GM06990 (cell line): ENCODE results near the gene ADAMTS2.

ENCODE experiments used
- DNase-seq: peaks from one replicate; pipeline ENCODE4 v3.0.0-alpha.2; 2011; ENCODE audit not compliant: insufficient read length; ENCODE audit errors: extremely low read depth
- H3K27me3 ChIP-seq: replicated peaks from 2 replicates; pipeline ENCODE4 v1.6.0; 2011; ENCODE audit warnings: low read length; ENCODE audit not compliant: control insufficient read depth, insufficient read depth
- H3K36me3 ChIP-seq: 2 replicates; pipeline ENCODE4 v1.5.1; 2011; ENCODE audit warnings: low read length; ENCODE audit not compliant: control insufficient read depth, insufficient read depth
- H3K4me3 ChIP-seq: replicated peaks from 2 replicates; pipeline ENCODE4 v1.5.1; 2011; ENCODE audit warnings: low read depth, mild to moderate bottlenecking, control low read depth, low read length
- CTCF ChIP-seq: IDR thresholded peaks from 2 replicates; pipeline ENCODE4 v1.5.1; 2011; ENCODE audit warnings: low read length, control low read depth, mild to moderate bottlenecking, inconsistent platforms; ENCODE audit not compliant: insufficient read depth, poor library complexity, severe bottlenecking

Gene ADAMTS2

GRCh38 chr5:179120951-179121666, 224.2 kb downstream of the ADAMTS2 start:
- no peak for DNase-seq
- Histone ChIP-seq H3K27me3 (no peaks in the 10 kb centered on the region), H3K4me3 (no peak overlapping the region), H3K36me3 (no peaks in the 10 kb centered on the region)
- TF ChIP-seq CTCF, result no peak

GRCh38 chr5:179120421-179120861, 224.8 kb downstream of the ADAMTS2 start:
- no peak for TF ChIP-seq CTCF
- Histone ChIP-seq H3K27me3 (no peaks in the 10 kb centered on the region), H3K36me3 (no peaks in the 10 kb centered on the region), H3K4me3 (no peak overlapping the region)
- no peak for DNase-seq

GRCh38 chr5:179119415-179120170, 225.7 kb downstream of the ADAMTS2 start:
- Histone ChIP-seq H3K27me3 (no peaks in the 10 kb centered on the region), H3K4me3 (no peak overlapping the region), H3K36me3 (no peaks in the 10 kb centered on the region)
- no peak for DNase-seq
- no peak for TF ChIP-seq CTCF

GRCh38 chr5:179118756-179119414, 226.4 kb downstream of the ADAMTS2 start:
- H3K36me3 ChIP-seq, result no peaks in the 10 kb centered on the region
- no peaks in the 10 kb centered on the region for H3K27me3 ChIP-seq
- H3K4me3 ChIP-seq, result no peak overlapping the region
- no peak for DNase-seq
- no peak for TF ChIP-seq CTCF

GRCh38 chr5:179118338-179118737, 226.9 kb downstream of the ADAMTS2 start:
- no peak for DNase-seq
- Histone ChIP-seq H3K27me3 (no peaks in the 10 kb centered on the region), H3K36me3 (no peaks in the 10 kb centered on the region), H3K4me3 (no peak overlapping the region)
- TF ChIP-seq CTCF, result no peak
